Uterus (tissue), 2 donors: ENCODE results near the gene DHX8.

Experiments used
- CTCF ChIP-seq, 4 experiments: fragments of 200-600 bp in 2 of 4; fragments of 450-650 bp in 2 of 4; sonication (generic) in 2 of 4; IDR thresholded peaks; one replicate each; pipeline ENCODE4 v1.5.1; 2016 to 2019; ENCODE audit warnings: antibody characterized with exemption in 4 of 4, mild to moderate bottlenecking in 2 of 4, moderate library complexity in 1 of 4
- POLR2A ChIP-seq, 2 donors: fragments of 450-650 bp; IDR thresholded peaks; one replicate each; pipeline ENCODE4 v1.6.1; 2016; ENCODE audit warnings: antibody characterized with exemption in 2 of 2, mild to moderate bottlenecking in 1 of 2, moderate library complexity in 1 of 2

DNA sequence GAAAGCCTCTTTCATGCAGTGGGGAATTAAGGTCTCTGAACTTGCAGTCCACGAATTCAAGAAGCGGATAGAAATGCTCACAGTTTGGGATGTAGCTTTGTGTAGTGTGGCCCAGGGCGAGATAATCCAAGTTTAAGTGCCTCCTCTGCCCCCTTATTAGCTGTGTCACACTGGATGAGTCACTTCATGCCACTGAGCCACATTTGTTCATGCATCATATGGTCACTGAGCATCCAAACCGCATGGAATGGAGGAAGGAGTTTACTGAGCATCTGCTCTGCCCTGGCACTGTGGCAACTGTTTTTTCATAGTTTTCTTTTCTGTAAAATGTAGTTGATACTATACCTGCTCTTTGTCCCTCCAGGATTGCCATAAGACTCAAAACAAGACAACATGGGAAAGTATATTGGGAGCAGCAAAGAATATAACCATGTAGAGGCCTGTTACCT lies 15.1 kb upstream of the DHX8 start:
- TF ChIP-seq CTCF (IDR thresholded peaks at IDR 0.05): no peak
- no peak for TF ChIP-seq POLR2A (IDR thresholded peaks at IDR 0.05)
